Stimulated activated CD4-positive, alpha-beta T cell treated with anti-CD3 and anti-CD28 coated beads, Interleukin-2, amount 100 ng/mL, for 24 hours (primary cell): ENCODE results near the gene LGI4.
A peak's percentile ranks its signal among the peaks of the same experiment; 100 is the strongest.

Source experiments
- DNase-seq, 2 donors: peaks; one replicate each; pipeline ENCODE4 v3.0.0-alpha.2; 2020

Gene LGI4

GRCh38 chr19:35122687-35123551 lies 11.9 kb downstream of the LGI4 start:
- DNase-seq = no peak

DNA sequence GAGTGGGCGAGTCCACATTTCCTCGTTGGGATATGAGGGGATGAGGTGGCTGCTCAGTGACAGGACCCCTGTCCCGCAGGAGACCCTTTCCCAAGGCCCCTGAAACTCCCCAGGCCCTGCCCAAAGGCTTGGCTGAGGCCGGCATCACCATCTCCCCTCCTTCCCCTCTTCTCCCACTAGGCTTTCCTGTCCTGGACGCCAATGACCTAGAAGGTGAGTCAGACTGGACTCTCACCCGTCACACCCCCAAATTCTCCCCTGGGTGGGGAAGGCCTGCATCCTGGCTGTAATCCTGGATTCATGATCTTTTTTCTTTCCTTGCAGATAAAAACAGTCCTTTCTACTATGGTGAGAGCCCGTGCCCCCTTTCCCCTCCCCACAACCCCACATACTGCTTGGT lies 14.0 kb downstream of the LGI4 start:
- no peak for DNase-seq

DNA sequence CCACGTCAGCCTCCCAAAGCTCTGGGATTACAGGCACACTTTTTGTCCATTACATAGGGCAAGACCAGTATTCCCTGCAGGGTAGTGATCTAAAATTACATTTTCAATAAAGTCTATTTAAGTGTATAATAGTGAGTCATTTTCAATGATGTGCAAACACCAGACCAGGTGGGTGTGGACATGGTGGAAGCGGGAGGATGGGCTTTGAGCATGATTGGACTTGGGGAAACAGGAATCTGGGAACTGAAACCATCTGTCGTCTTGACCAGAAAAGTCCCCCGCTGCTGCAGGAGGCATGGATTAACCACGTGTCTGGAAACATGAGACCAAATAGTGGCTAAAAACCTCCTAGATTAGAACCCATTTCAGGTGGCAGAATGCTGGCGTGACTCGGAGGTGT lies 14.4 kb downstream of the LGI4 start:
- DNase-seq = no peak

DNA sequence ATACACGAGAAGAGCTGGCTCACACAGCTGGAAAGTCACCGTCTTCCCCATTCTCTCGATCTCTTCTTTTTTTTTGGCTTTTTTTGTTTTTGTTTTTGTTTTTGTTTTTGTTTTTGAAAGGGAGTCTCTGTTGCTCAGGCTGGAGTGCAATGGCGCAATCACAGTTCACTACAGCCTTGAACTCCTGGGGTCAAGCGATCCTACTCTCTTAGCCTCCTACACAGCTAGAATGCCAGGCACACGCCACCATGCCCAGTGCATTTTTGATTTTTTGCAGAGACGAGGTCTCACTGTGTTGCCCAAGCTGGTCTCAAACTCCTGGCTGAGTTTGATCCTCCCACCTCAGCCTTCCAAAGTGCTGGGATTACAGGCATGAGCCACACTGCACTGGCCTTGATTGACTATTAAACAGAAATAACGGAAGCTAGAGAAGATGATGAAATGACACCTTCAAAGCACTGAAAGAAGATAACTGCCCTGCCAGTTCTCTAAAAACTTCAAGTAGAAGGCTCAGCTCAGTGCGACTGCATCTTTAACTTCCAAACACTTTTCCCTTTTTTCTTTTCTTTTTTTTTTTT lies 15.2 kb downstream of the LGI4 start:
- no peak for DNase-seq

- DNase-seq = no peak
Observed at GRCh38 chr19:35119091-35119490, 15.8 kb downstream of the LGI4 start.

- no peak for DNase-seq
Observed at GRCh38 chr19:35118268-35119020, 16.4 kb downstream of the LGI4 start.

GRCh38 chr19:35117799-35118198 lies 17.1 kb downstream of the LGI4 start:
- DNase-seq = no peak

GRCh38 chr19:35117116-35117515 lies 17.7 kb downstream of the LGI4 start:
- no peak for DNase-seq

GRCh38 chr19:35116072-35116801 lies 18.6 kb downstream of the LGI4 start:
- no peak for DNase-seq

- DNase-seq = no peak
Observed at GRCh38 chr19:35115177-35115951, 19.5 kb downstream of the LGI4 start, which contains the start of gene FXYD3. Gene FXYD3 (plus strand): TSS chr19:35115823. CDS start chr19:35119377, 3,554 bp downstream.

DNA sequence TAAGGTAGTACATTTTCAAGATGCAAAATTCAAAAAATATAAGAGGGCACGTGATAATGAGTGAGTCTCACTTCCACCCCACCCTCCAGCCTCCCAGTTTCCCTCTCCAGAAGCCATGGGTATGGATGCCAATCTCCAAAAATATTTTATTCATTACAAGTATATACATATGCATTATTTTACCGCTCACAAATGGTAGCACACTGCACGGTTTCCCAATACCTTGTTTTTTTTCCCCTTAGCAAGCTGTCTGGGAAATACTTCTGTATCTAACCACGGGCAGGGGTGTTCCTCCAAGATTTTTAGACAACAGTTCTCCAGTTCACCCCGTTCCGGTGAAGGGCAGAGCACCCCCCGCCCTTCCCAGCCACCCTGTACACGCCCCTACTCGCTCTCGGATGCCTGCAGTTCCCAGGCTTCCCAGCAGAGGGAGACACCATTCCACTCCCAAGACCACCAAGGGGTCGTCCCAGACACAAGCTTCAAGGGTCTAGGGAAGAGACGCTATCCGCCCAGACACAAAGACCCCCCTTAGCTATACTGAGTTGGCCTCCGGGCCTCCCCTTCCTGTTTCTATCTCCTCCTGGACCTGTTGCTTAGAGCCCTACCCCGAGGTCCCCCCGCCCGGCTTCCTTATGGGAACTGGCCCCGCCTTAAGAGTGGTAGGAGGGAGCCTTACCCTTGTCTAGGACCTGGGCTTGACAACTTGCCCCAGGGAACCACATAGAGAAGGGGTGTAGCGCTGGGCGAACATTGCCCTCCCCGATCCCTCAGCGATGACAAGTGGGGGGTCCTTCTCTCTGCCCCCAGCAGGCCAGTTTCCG lies 20.3 kb downstream of the LGI4 start:
- peak; percentile 77 to 81 for DNase-seq

- DNase-seq = no peak
Observed at GRCh38 chr19:35112995-35113688, 21.7 kb downstream of the LGI4 start.

DNA sequence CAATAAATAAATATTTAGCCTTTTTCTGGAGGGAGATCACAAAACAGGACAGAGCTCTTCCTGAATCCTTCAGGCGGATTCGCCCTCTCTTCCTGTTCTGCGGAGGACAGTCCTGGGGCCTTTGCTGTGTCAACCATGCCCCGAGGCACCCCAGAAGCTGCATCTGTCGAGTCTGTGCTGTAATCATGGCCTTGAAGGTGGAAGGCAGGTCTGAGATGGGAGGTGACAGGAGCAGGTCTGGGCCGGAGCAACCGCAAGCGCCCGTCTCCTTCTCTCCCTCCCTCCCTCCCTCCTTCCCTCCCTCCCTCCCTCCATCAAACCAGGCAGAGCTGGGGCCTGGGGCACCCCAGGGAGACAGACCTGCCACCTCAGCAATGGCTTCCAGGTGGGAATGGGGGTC lies 23.9 kb downstream of the LGI4 start:
- DNase-seq = no peak

DNA sequence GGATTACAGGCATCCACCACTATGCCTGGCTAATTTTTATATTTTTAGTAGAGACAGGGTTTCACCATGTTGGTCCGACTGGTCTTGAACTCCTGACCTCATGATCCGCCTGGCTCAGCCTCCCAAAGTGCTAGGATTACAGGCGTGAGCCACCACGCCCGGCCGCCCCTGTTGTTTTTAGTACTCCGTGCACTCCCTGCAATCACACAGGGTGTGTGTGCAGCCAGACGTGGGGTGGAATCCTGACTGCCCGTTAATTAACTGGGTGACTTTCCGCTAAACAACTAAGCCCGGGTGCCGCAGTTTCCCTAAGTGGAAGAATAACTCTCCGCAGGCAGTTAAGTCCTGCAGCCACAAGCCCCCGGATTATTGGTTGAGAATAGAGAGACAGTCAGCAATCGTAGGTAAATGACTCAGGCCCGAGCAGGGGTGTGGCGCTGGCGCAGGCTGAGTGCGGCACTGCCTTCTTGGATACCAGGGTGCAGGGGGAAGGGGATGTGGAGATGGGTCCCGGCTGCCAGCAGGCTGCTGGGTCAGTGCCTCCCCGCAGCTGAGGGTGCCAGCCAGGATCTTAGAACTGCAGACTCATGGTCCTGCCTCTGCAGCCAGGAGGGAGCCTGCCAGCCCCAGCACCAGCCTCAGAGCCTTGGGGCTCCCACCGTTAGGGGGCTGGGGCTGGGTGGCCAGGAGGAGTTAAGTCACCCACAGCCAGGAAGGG lies 25.3 kb downstream of the LGI4 start:
- DNase-seq = no peak

GRCh38 chr19:35108730-35109129 lies 26.1 kb downstream of the LGI4 start:
- DNase-seq = no peak

GRCh38 chr19:35107545-35107944 lies 27.3 kb downstream of the LGI4 start:
- DNase-seq = peak in 1 of 2 donors; percentile 14

GRCh38 chr19:35106898-35107541 lies 27.8 kb downstream of the LGI4 start:
- DNase-seq = no peak

DNA sequence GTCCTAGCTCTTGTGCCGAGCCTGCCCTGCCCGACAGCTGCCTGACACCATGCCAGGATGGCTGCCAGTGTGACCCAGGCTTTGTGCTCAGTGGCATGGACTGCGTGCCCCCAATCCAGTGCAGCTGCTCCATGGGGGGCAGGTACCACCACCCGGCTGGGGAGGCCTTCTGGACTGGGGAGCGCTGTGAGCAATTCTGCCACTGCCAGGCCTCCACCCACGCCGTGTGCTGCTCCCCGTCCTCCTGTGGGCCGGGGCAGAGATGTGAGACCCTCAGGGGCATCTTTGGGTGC lies 28.6 kb downstream of the LGI4 start:
- no peak for DNase-seq

DNA sequence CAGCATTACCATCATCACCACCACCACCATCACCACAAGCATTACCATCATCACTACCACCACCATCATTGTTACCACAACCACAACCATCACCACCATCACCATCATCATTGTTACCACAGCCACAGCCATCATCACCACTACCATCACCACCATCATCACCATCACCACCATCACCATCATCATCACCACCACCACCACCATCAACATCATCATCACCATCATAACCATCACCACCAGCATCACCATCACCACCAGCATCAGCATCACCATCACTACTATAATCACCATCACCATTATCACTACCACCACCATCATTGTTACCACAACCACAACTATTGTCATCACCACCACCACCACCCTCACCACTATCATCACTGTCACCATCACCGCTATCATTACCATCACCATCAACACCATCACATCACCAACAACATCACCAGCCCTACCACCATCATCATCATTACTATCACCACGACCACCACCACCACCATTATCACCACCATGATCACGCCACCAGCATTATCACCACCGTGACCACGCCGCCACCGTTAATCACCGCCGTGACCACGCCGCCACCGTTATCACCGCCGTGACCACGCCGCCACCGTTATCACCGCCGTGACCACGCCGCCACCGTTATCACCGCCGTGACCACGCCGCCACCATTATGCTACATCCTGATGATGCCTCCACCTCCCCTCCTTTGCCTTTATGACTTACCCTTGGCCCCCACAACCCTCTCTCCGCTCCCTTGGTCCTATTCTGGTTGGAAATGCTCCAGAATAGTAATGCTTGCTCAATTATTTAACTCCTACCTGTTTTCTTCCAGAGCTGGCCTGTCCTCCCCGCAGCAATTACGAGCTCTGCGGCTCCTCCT lies 29.2 kb downstream of the LGI4 start:
- no peak for DNase-seq
